Measurements from ENCODE around the gene GPC6. TPM values are rescaled to one million over a fixed set of nuclear protein-coding genes. Genes with fewer than 3 reads are reported as not detected.
A peak's percentile ranks its signal among the peaks of the same experiment; 100 is the strongest.

GPC6 gene
- total RNA-seq, 1 donor from 2014 or later: 63.0 TPM

- no peak overlapping the region for H3K4me2 ChIP-seq (ENCODE audit: low read length)
- Mint-ChIP-seq H3K9me3 (ENCODE audit: unreplicated experiment) (no peaks in the 10 kb centered on the region), H3K4me3 (ENCODE audit: unreplicated experiment) (no peak overlapping the region), H3K4me1 (ENCODE audit: low read depth, unreplicated experiment) (peaks cover 37% of the 10 kb centered on the region), H3K36me3 (ENCODE audit: low read depth, unreplicated experiment) (no peaks in the 10 kb centered on the region), H3K27me3 (ENCODE audit: low read depth, unreplicated experiment) (no peaks in the 10 kb centered on the region), H3K27ac (ENCODE audit: unreplicated experiment) (peak overlapping the region; percentile 66)
- H3K79me2 ChIP-seq (ENCODE audit: insufficient read depth, low read length): no peaks in the 10 kb centered on the region
- H3K27me3 ChIP-seq (ENCODE audit: insufficient read depth, low read length): no peaks in the 10 kb centered on the region
- H3K9ac ChIP-seq (ENCODE audit: low read length): no peak overlapping the region
- H4K20me1 ChIP-seq (ENCODE audit: insufficient read depth, low read length): peaks cover 9% of the 10 kb centered on the region
- DNase-seq (ENCODE audit: low read depth) (peak; percentile 59), FAIRE-seq (peak; percentile 49)
- no peak overlapping the region for H2AFZ ChIP-seq (ENCODE audit: low read depth, low read length)
- TF ChIP-seq EZH2 (IDR thresholded peaks at IDR 0.05; ENCODE audit: insufficient read depth, low read length): no peak
- no peak for TF ChIP-seq CTCF (IDR thresholded peaks at IDR 0.05; ENCODE audit: insufficient read depth, low read depth, low read length)
- H3K4me3 ChIP-seq (ENCODE audit: insufficient read depth, low read depth, low read length): no peak overlapping the region
- no peak overlapping the region for H3K27ac ChIP-seq (ENCODE audit: low read depth, low read length)
- H3K9me3 ChIP-seq (ENCODE audit: insufficient read depth, low read depth, low read length): no peaks in the 10 kb centered on the region
- H3K4me1 ChIP-seq (ENCODE audit: insufficient read depth, low read length): peaks cover 4% of the 10 kb centered on the region
- no peaks in the 10 kb centered on the region for H3K36me3 ChIP-seq (ENCODE audit: insufficient read depth, low read length)
Measured at GRCh38 chr13:93727211-93728141, 500.9 kb downstream of the GPC6 start.

GRCh38 chr13:93729383-93729782 is 502.8 kb downstream of the GPC6 start:
- H3K36me3 ChIP-seq (ENCODE audit: insufficient read depth, low read length): no peaks in the 10 kb centered on the region
- H3K27ac ChIP-seq (ENCODE audit: low read depth, low read length): no peak overlapping the region
- no peaks in the 10 kb centered on the region for H3K9me3 ChIP-seq (ENCODE audit: insufficient read depth, low read depth, low read length)
- H3K27ac Mint-ChIP-seq (ENCODE audit: unreplicated experiment): no peak overlapping the region
- peaks cover 35% of the 10 kb centered on the region for H3K4me1 Mint-ChIP-seq (ENCODE audit: low read depth, unreplicated experiment)
- H3K9me3 Mint-ChIP-seq (ENCODE audit: unreplicated experiment): no peaks in the 10 kb centered on the region
- no peak overlapping the region for H3K4me3 ChIP-seq (ENCODE audit: insufficient read depth, low read depth, low read length)
- no peaks in the 10 kb centered on the region for H4K20me1 ChIP-seq (ENCODE audit: insufficient read depth, low read length)
- DNase-seq (ENCODE audit: low read depth) (no peak), FAIRE-seq (no peak)
- no peak overlapping the region for H2AFZ ChIP-seq (ENCODE audit: low read depth, low read length)
- no peaks in the 10 kb centered on the region for H3K27me3 ChIP-seq (ENCODE audit: insufficient read depth, low read length)
- no peak overlapping the region for H3K4me3 Mint-ChIP-seq (ENCODE audit: unreplicated experiment)
- no peaks in the 10 kb centered on the region for H3K27me3 Mint-ChIP-seq (ENCODE audit: low read depth, unreplicated experiment)
- no peak overlapping the region for H3K4me2 ChIP-seq (ENCODE audit: low read length)
- TF ChIP-seq CTCF (IDR thresholded peaks at IDR 0.05; ENCODE audit: insufficient read depth, low read depth, low read length) (no peak), EZH2 (IDR thresholded peaks at IDR 0.05; ENCODE audit: insufficient read depth, low read length) (no peak)
- H3K36me3 Mint-ChIP-seq (ENCODE audit: low read depth, unreplicated experiment): no peaks in the 10 kb centered on the region
- H3K4me1 ChIP-seq (ENCODE audit: insufficient read depth, low read length): peaks cover 4% of the 10 kb centered on the region
- H3K79me2 ChIP-seq (ENCODE audit: insufficient read depth, low read length): no peaks in the 10 kb centered on the region
- no peak overlapping the region for H3K9ac ChIP-seq (ENCODE audit: low read length)

- no peaks in the 10 kb centered on the region for H4K20me1 ChIP-seq (ENCODE audit: insufficient read depth, low read length)
- no peak overlapping the region for H3K27ac ChIP-seq (ENCODE audit: low read depth, low read length)
- H3K4me3 Mint-ChIP-seq (ENCODE audit: unreplicated experiment): no peak overlapping the region
- no peaks in the 10 kb centered on the region for H3K79me2 ChIP-seq (ENCODE audit: insufficient read depth, low read length)
- no peak overlapping the region for H3K4me2 ChIP-seq (ENCODE audit: low read length)
- DNase-seq (ENCODE audit: low read depth) (peak; percentile 75), FAIRE-seq (no peak)
- no peak overlapping the region for H2AFZ ChIP-seq (ENCODE audit: low read depth, low read length)
- no peaks in the 10 kb centered on the region for H3K27me3 ChIP-seq (ENCODE audit: insufficient read depth, low read length)
- H3K9me3 ChIP-seq (ENCODE audit: insufficient read depth, low read depth, low read length): no peaks in the 10 kb centered on the region
- no peaks in the 10 kb centered on the region for H3K27me3 Mint-ChIP-seq (ENCODE audit: low read depth, unreplicated experiment)
- H3K4me1 ChIP-seq (ENCODE audit: insufficient read depth, low read length): peaks cover 4% of the 10 kb centered on the region
- H3K36me3 Mint-ChIP-seq (ENCODE audit: low read depth, unreplicated experiment): no peaks in the 10 kb centered on the region
- TF ChIP-seq CTCF (IDR thresholded peaks at IDR 0.05; ENCODE audit: insufficient read depth, low read depth, low read length) (no peak), EZH2 (IDR thresholded peaks at IDR 0.05; ENCODE audit: insufficient read depth, low read length) (no peak)
- peaks cover 37% of the 10 kb centered on the region for H3K4me1 Mint-ChIP-seq (ENCODE audit: low read depth, unreplicated experiment)
- H3K27ac Mint-ChIP-seq (ENCODE audit: unreplicated experiment): no peak overlapping the region
- no peaks in the 10 kb centered on the region for H3K9me3 Mint-ChIP-seq (ENCODE audit: unreplicated experiment)
- no peak overlapping the region for H3K4me3 ChIP-seq (ENCODE audit: insufficient read depth, low read depth, low read length)
- no peak overlapping the region for H3K9ac ChIP-seq (ENCODE audit: low read length)
- no peaks in the 10 kb centered on the region for H3K36me3 ChIP-seq (ENCODE audit: insufficient read depth, low read length)
Measured at GRCh38 chr13:93730780-93731179, 504.2 kb downstream of the GPC6 start.

All from astrocyte (in vitro differentiated cells and primary cell).